ENCODE data around the gene PCSK2.

PCSK2 gene

GRCh38 chr20:17202673-17203072 lies 24.2 kb upstream of the PCSK2 start:
- no peaks in the 10 kb centered on the region for H4K20me1 ChIP-seq (ENCODE audit: control insufficient read depth, insufficient read depth, low read depth, low read length)
- H3K27me3 ChIP-seq (ENCODE audit: control insufficient read depth, low read length) = peaks cover 17% of the 10 kb centered on the region
- no peaks in the 10 kb centered on the region for H3K4me1 ChIP-seq (ENCODE audit: control insufficient read depth, low read length)
- H3K27ac ChIP-seq (ENCODE audit: low read depth, low read length) = no peak overlapping the region
- TF ChIP-seq EZH2phosphoT487 (IDR thresholded peaks at IDR 0.05; ENCODE audit: borderline replicate concordance, low read length) = no peak
- no peak for TF ChIP-seq CTCF (IDR thresholded peaks at IDR 0.05; ENCODE audit: low read depth, low read length, poor library complexity, severe bottlenecking)
- no peak overlapping the region for H3K4me2 ChIP-seq (ENCODE audit: low read length)
- no peaks in the 10 kb centered on the region for H3K9me3 ChIP-seq (ENCODE audit: control insufficient read depth, insufficient read depth, low read length)
- no peaks in the 10 kb centered on the region for H3K9me2 ChIP-seq (replicated peaks; ENCODE audit: control insufficient read depth, low read length)
- no peaks in the 10 kb centered on the region for H3K79me2 ChIP-seq (ENCODE audit: control insufficient read depth, low read length)
- H3K36me3 ChIP-seq (ENCODE audit: control insufficient read depth, low read length) = no peaks in the 10 kb centered on the region
- H3K4me3 ChIP-seq (ENCODE audit: low read length) = no peak overlapping the region
- H3F3A ChIP-seq (ENCODE audit: control insufficient read depth, insufficient read depth) = no peaks in the 10 kb centered on the region

GRCh38 chr20:17205084-17205813 lies 21.6 kb upstream of the PCSK2 start:
- Histone ChIP-seq H3K4me1 (ENCODE audit: control insufficient read depth, low read length) (no peaks in the 10 kb centered on the region), H4K20me1 (ENCODE audit: control insufficient read depth, insufficient read depth, low read depth, low read length) (no peaks in the 10 kb centered on the region), H3K4me3 (ENCODE audit: low read length) (no peak overlapping the region), H3F3A (ENCODE audit: control insufficient read depth, insufficient read depth) (no peaks in the 10 kb centered on the region), H3K27me3 (ENCODE audit: control insufficient read depth, low read length) (peaks cover 15% of the 10 kb centered on the region), H3K9me3 (ENCODE audit: control insufficient read depth, insufficient read depth, low read length) (no peaks in the 10 kb centered on the region), H3K79me2 (ENCODE audit: control insufficient read depth, low read length) (no peaks in the 10 kb centered on the region), H3K9me2 (replicated peaks; ENCODE audit: control insufficient read depth, low read length) (no peaks in the 10 kb centered on the region), H3K4me2 (ENCODE audit: low read length) (no peak overlapping the region), H3K27ac (ENCODE audit: low read depth, low read length) (no peak overlapping the region), H3K36me3 (ENCODE audit: control insufficient read depth, low read length) (no peaks in the 10 kb centered on the region)
- no peak for TF ChIP-seq EZH2phosphoT487 (IDR thresholded peaks at IDR 0.05; ENCODE audit: borderline replicate concordance, low read length)
- TF ChIP-seq CTCF (IDR thresholded peaks at IDR 0.05; ENCODE audit: low read depth, low read length, poor library complexity, severe bottlenecking) = no peak

GRCh38 chr20:17210387-17210786 lies 16.5 kb upstream of the PCSK2 start:
- H3F3A ChIP-seq (ENCODE audit: control insufficient read depth, insufficient read depth) = no peaks in the 10 kb centered on the region
- H3K9me3 ChIP-seq (ENCODE audit: control insufficient read depth, insufficient read depth, low read length) = no peaks in the 10 kb centered on the region
- H3K27me3 ChIP-seq (ENCODE audit: control insufficient read depth, low read length) = no peaks in the 10 kb centered on the region
- no peaks in the 10 kb centered on the region for H3K9me2 ChIP-seq (replicated peaks; ENCODE audit: control insufficient read depth, low read length)
- H3K79me2 ChIP-seq (ENCODE audit: control insufficient read depth, low read length) = no peaks in the 10 kb centered on the region
- no peak overlapping the region for H3K27ac ChIP-seq (ENCODE audit: low read depth, low read length)
- H3K36me3 ChIP-seq (ENCODE audit: control insufficient read depth, low read length) = no peaks in the 10 kb centered on the region
- no peaks in the 10 kb centered on the region for H3K4me1 ChIP-seq (ENCODE audit: control insufficient read depth, low read length)
- H3K4me2 ChIP-seq (ENCODE audit: low read length) = no peak overlapping the region
- TF ChIP-seq CTCF (IDR thresholded peaks at IDR 0.05; ENCODE audit: low read depth, low read length, poor library complexity, severe bottlenecking) = no peak
- no peak for TF ChIP-seq EZH2phosphoT487 (IDR thresholded peaks at IDR 0.05; ENCODE audit: borderline replicate concordance, low read length)
- H4K20me1 ChIP-seq (ENCODE audit: control insufficient read depth, insufficient read depth, low read depth, low read length) = no peaks in the 10 kb centered on the region
- no peak overlapping the region for H3K4me3 ChIP-seq (ENCODE audit: low read length)
